ENCODE data around the gene TBCD.

Gene TBCD

GRCh38 chr17:82871776-82872561 is 120.1 kb downstream of the TBCD start:
- no peak for DNase-seq (ENCODE audit: low read depth)

DNA sequence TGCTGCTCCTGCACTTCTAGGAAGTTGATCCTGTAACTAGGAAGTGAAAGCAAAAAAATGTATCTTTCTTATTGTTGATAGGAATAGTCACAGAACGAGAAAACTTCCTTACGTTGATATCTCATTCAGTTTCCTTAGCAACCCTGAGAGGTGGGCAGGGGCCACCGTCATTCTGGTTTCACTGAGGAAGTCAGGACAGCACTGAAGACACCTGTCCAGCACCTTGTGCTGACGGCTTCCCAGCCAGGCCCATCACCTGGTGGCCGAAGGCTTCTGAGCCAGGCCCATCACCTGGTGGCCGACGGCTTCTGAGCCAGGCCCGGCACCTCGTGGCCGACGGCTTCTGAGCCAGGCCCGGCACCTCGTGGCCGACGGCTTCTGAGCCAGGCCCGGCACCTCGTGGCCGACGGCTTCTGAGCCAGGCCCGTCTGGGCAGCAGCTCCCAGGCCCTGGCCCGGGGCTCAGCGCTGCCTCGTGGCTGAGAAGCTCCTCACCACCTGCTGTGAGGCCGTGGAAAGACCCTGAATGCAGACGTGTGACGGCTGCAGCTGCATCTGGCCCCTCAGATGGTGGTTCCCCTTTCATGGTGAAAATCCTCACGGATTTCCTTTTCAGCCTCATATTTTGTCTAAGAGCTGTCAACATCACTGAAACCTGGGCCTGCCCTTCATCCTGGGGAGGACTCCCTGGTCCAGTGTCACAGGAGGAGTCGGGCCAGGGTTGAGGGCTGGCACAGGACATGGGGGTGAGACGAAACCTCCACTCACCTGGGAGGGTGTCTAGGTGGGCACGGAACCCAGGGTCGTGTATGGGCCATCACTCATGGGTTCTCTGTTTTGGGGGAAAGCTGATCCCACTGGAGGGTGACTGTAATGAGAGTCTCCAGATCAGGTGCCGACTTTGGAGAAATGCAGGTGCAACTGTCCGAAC is 121.0 kb downstream of the TBCD start:
- no peak for DNase-seq (ENCODE audit: low read depth)

DNA sequence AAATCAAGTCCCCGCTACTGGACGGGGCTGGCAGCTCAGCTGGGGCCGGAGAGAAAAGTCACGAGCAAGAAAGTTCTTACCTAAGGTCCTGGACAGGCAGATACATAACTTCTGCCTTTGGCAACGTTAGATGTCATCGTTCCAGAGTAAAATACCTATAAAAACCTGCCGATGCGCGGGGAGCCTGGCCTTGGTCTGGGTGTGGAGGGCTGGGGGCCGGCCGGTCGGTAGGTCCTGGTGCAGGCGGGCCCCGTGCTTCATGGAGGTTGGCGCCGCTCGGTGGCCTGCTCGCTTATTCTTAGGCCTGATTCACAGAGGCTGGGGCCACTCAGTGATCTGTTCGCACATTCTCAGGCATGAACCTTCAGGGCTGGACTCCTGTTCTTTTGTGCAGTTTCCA is 121.7 kb downstream of the TBCD start:
- no peak for DNase-seq (ENCODE audit: low read depth)

DNA sequence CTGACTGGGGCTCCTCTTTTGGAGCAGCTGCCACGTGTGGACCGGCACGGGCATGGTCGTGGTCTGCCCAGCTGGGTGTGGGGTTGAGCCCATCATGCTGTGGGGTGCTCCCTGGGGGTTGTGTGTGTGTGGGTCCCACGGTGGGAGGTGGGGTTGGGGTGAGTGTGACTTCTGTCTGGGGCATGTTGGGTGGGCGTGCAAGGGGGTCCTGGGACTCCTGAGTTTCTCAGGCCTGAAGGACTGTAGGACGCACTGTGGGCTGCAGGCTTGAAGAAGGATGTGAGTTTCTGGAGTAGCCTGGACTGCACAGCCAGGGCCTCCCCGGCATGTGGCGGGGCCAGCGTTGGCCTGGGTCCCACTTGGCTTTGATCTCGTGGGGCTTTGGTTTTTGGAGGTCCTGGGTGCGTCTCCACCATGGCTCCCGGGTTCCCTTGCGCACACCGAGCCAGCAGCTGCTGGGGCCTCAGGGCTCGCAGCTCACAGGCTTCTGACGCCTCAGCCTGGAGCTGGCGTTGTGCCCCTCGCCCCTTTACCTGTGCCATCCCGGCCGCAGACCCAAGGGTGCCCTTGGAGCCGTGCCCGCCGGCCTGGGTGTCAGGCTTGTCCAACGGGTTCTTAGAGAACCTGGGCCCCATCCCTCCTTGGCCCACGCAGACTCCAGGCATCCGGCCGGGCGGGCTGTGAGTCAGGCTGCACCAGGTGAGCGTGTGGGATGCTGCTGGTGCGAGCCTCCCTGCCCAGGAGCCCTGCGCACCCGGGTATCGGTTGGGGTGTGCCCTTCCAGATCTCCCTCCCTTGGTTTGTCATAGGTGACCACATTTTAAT is 122.4 kb downstream of the TBCD start:
- DNase-seq (ENCODE audit: low read depth), result no peak

GRCh38 chr17:82875407-82875856 is 123.6 kb downstream of the TBCD start:
- DNase-seq (ENCODE audit: low read depth), result no peak

DNA sequence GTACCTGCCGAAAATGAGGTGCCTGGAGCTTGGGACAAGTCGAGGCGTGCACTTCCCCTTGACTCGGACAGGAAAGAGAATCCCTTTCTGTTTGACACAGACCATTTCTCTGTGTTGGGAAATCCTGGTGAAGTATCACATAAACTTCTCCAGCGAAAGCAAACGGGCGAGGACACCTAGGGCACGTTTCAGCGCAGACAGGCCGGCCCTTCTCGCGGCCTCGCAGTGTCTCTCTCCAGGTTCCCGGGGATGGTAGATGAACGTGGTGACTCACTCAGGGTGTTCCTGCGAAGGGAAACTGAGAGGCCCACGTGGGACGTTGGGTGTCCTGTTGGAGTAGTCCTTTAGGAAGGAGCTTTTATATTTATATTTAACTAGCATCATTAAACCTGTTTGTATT is 124.3 kb downstream of the TBCD start:
- DNase-seq (ENCODE audit: low read depth), result no peak

GRCh38 chr17:82876602-82877379 is 124.9 kb downstream of the TBCD start:
- DNase-seq (ENCODE audit: low read depth), result no peak

DNA sequence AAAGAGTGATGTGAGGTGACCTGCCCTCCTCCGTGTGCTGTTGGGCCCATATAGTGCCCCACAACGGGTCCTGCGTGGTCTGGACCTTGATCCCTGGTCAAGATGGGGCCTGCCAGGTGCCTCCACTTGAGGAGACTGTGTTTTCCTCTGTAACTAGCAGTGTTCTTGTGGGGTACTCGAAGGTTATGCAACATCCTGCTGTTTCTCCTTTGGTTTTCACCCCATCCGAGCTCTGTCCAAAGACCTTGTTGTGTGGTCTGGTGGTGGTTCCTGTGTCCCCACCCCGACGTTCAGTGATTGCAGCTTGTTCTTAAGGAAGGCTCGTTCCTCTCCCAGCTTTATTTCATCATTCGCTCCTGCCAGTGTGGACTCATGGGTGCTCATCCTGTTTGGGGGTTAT is 126.7 kb downstream of the TBCD start:
- no peak for DNase-seq (ENCODE audit: low read depth)

GRCh38 chr17:82879241-82879640 is 127.4 kb downstream of the TBCD start:
- DNase-seq (ENCODE audit: low read depth), result no peak

- DNase-seq (ENCODE audit: low read depth), result no peak
Observed at GRCh38 chr17:82880620-82881323, 128.9 kb downstream of the TBCD start.

DNA sequence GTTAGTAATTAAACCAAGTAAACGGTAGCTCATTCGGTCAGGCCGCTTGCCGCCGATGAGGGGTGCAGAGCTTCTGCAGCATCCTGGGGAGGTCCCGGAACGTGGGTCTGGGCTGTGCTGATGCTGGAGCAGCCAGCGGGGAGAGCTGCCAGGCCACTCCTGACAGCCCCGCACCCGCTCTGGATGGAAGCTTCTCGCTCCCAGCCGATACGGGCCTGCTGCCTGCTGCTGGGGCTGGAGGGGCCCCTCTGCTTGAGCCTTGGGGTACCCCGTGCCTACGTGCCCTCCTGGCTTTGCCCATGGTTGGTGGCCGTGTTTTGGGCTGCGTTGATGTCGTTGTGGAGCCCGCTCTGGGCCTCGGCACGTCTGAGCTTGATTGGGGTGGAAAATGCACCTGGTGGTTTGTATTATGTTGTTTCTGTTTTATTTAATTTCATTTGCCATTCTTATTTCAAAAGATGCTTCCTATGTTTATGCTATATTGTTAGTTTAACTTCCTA is 129.5 kb downstream of the TBCD start:
- DNase-seq (ENCODE audit: low read depth), result no peak

DNA sequence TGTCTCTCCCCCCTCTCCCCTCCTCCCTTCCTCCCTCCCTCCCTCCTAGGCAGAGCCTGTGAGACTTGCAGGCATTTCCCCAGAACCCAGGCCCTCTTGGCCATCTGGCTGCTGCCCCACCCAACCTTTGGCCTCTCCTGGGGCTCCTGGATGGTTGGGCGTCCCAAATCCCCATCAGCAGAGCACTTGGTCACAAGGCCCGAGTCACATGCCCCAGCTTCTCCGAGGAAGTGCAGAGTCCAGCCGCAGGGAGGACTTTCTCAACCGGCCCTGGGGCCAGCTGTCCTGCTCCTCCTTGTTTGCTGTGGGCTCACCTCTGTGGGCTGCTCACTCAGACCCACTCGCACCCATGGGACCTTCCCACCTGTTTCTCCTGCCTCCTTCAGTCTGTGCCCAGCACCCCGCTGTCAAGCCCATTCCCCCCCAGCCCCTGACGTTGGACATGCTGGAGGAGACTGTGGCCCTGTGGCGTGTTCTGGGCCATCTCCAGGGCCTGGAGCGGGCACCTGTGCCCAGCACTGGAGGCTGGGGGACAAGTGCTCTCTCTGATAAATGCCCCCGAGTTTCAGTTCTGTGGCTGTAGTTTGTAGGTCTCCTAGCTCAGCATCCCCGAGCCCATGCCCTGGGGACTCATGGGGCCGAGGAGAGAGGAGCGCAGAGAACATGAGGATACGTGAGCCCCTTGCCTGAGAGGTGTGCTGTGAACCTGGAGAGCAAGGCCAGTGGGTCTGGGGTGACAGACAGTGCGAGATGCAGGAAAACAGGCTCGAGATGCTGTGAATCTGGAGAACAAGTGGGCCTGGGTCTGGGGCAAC is 130.2 kb downstream of the TBCD start:
- DNase-seq (ENCODE audit: low read depth), result no peak

- no peak for DNase-seq (ENCODE audit: low read depth)
Observed at GRCh38 chr17:82882715-82883418, 131.0 kb downstream of the TBCD start.

DNA sequence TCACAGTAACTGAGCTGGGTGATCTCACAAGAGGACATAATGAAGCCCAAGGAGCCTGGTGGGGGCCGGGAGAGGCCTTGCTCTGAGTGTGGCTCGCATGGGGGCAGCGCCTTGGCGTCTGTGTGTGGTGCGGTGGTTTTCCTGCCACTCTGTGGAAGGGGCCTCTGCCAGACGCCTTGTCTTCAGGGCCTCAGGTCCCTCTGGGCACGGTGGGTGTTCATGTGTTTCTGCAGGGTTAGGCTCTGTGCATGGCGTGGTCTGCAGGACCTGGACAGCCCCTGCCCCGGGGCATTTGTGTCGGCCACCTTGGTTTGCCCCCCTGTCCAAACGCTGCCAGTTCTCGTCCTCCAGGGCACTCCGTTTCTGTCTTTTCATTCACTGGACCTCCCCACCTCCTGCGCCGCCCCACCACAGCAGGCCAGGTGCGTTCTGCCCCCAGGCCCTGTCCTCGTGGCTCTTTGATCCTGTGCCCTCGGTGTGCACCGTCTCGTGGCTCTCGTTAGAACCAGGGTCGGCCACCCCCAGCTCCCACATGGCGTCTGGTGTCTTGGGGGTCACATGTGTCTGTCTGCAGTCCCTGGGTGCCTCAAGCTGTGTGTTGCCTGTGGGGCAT is 131.7 kb downstream of the TBCD start:
- no peak for DNase-seq (ENCODE audit: low read depth)

GRCh38 chr17:82884341-82884969 is 132.6 kb downstream of the TBCD start:
- no peak for DNase-seq (ENCODE audit: low read depth)

DNA sequence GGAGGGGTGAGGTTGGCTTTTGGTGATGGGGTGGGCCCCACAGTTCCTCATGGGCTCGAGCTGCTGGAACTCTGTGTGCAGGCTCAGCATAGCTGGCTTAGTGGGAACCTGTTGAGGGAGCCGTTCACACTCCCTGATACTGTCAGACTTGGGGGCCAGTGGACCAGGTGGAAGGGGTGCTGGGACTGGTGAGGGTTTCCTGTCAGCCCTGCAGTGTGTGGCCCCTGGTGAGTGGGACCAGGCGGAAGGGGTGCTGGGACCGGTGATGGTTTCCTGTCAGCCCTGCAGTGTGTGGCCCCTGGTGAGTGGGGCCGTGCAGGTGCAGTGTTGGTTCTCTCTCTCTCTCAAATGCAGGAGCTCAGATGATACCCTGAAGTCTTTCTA is 133.1 kb downstream of the TBCD start:
- no peak for DNase-seq (ENCODE audit: low read depth)

- DNase-seq (ENCODE audit: low read depth), result no peak
Observed at GRCh38 chr17:82887255-82888164, 135.6 kb downstream of the TBCD start.
